ENCODE measurements around the gene RGS3.
"Not testable (repeated sequence)": the region's sequence is repeated elsewhere in the genome, so short reads cannot be mapped to it uniquely, and the experiment has no call there.

RGS3 gene

DNA sequence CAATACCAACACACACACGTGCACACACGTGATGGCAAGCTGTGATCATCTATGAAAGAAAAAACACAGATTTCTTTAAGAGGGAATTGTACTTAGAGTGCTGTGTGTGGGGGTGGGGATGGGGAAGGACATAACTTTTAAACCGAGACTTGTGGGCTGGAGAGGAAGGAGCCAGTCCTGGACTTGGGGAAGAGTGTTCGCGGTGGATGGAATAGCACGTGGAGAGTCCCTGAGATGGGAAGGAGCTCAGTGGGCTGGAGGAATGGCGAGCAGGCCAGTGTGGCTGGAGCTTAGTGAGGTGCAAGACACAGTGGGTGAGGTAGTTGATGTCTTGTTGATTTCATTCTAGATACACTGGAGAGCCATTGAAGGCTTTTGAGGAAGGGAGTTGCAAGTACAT, 78.5 kb downstream of the RGS3 start:
- peaks cover 4% of the 10 kb centered on the region for H3K4me1 ChIP-seq (ENCODE audit: insufficient read depth, low read length)
- no peaks in the 10 kb centered on the region for H3K9me3 ChIP-seq (ENCODE audit: insufficient read depth, low read depth, low read length)
- no peak overlapping the region for H3K9ac ChIP-seq (ENCODE audit: low read depth, low read length)
- H3K4me3 ChIP-seq (ENCODE audit: low read length): no peak overlapping the region
- no peak overlapping the region for H3K27ac ChIP-seq (ENCODE audit: low read depth, low read length)
- H3K36me3 ChIP-seq (ENCODE audit: insufficient read depth, low read length): no peaks in the 10 kb centered on the region
- WGBS: 92% methylated on average over 7 of the region's 7 CpGs
- no peaks in the 10 kb centered on the region for H3K27me3 ChIP-seq (ENCODE audit: insufficient read depth, low read length)

DNA sequence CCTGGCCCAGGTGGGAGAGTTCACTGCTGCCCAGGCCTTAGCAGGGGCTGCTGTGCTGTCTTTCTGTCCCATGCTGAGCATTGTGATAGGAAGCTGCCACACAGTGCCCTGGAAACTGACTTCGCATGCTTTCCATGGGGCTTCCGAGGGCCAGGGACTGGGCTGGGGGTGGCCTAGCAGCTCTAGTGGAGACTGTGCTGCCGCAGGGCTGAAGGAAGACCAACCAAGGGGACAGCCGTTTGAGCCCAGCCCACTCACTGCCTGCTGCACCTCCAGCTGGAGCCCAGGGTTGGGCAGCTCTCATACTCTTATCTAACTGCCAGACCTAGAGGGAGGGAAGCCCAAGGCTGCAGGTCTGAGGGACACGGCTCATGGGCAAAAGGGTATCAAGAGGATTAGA, 79.2 kb downstream of the RGS3 start:
- Histone ChIP-seq H3K9ac (ENCODE audit: low read depth, low read length) (no peak overlapping the region), H3K27ac (ENCODE audit: low read depth, low read length) (no peak overlapping the region), H3K4me3 (ENCODE audit: low read length) (no peak overlapping the region), H3K9me3 (ENCODE audit: insufficient read depth, low read depth, low read length) (no peaks in the 10 kb centered on the region), H3K27me3 (ENCODE audit: insufficient read depth, low read length) (no peaks in the 10 kb centered on the region), H3K4me1 (ENCODE audit: insufficient read depth, low read length) (peaks cover 4% of the 10 kb centered on the region), H3K36me3 (ENCODE audit: insufficient read depth, low read length) (no peaks in the 10 kb centered on the region)
- WGBS: 84% methylated on average over 5 of the region's 5 CpGs

DNA sequence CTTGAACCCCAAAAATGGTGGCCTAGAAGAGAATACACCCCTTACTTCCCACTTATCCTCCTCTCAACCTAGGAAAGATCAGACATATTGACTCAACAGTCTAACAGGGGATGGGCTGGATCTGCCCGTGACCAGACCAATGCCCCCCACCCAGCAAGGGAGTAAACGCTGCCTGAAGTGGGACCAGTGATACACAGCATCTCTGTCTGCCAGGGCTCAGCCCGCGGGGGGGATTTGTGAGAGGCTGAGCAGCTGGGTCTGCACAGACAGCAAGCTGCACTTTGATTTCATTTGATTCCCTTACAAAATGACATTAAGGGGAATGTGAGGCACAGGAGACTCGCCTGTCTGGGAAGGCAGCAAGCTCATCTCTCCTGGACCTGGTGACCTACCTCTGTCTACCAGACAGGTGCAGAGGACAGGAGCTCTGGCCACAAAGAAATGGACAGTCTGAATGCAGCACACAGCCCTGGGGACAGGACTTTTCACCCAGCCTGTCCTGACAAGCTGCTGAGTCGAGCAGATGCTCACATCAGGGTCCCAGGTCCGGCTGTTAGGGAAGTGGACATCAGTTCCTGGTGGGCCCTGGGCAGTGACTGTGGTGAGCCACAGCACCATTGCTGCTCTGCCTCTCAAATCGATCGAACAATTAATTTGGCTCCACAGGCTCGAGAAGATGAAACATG, 79.9 kb downstream of the RGS3 start:
- no peak overlapping the region for H3K27ac ChIP-seq (ENCODE audit: low read depth, low read length)
- no peak overlapping the region for H3K4me3 ChIP-seq (ENCODE audit: low read length)
- peaks cover 11% of the 10 kb centered on the region for H3K4me1 ChIP-seq (ENCODE audit: insufficient read depth, low read length)
- H3K27me3 ChIP-seq (ENCODE audit: insufficient read depth, low read length): no peaks in the 10 kb centered on the region
- no peak overlapping the region for H3K9ac ChIP-seq (ENCODE audit: low read depth, low read length)
- WGBS: 92% methylated on average over 10 of the region's 10 CpGs
- H3K36me3 ChIP-seq (ENCODE audit: insufficient read depth, low read length): no peaks in the 10 kb centered on the region
- H3K9me3 ChIP-seq (ENCODE audit: insufficient read depth, low read depth, low read length): no peaks in the 10 kb centered on the region

GRCh38 chr9:113543982-113544303, 80.4 kb downstream of the RGS3 start:
- Histone ChIP-seq H3K36me3 (ENCODE audit: insufficient read depth, low read length) (no peaks in the 10 kb centered on the region), H3K27ac (ENCODE audit: low read depth, low read length) (no peak overlapping the region), H3K4me3 (ENCODE audit: low read length) (no peak overlapping the region), H3K9me3 (ENCODE audit: insufficient read depth, low read depth, low read length) (no peaks in the 10 kb centered on the region), H3K4me1 (ENCODE audit: insufficient read depth, low read length) (peaks cover 16% of the 10 kb centered on the region), H3K27me3 (ENCODE audit: insufficient read depth, low read length) (no peaks in the 10 kb centered on the region), H3K9ac (ENCODE audit: low read depth, low read length) (no peak overlapping the region)
- WGBS: 80% methylated on average over 3 of the region's 3 CpGs

- peaks cover 19% of the 10 kb centered on the region for H3K4me1 ChIP-seq (ENCODE audit: insufficient read depth, low read length)
- H3K4me3 ChIP-seq (ENCODE audit: low read length): no peak overlapping the region
- H3K9me3 ChIP-seq (ENCODE audit: insufficient read depth, low read depth, low read length): no peaks in the 10 kb centered on the region
- H3K36me3 ChIP-seq (ENCODE audit: insufficient read depth, low read length): no peaks in the 10 kb centered on the region
- no peak overlapping the region for H3K27ac ChIP-seq (ENCODE audit: low read depth, low read length)
- H3K27me3 ChIP-seq (ENCODE audit: insufficient read depth, low read length): no peaks in the 10 kb centered on the region
- 97% methylated on average over 2 of the region's 2 CpGs for WGBS
- H3K9ac ChIP-seq (ENCODE audit: low read depth, low read length): no peak overlapping the region
Observed at GRCh38 chr9:113545068-113545467, 81.5 kb downstream of the RGS3 start.

GRCh38 chr9:113546566-113546965, 83.0 kb downstream of the RGS3 start:
- H3K27me3 ChIP-seq (ENCODE audit: insufficient read depth, low read length): no peaks in the 10 kb centered on the region
- H3K9me3 ChIP-seq (ENCODE audit: insufficient read depth, low read depth, low read length): no peaks in the 10 kb centered on the region
- H3K9ac ChIP-seq (ENCODE audit: low read depth, low read length): no peak overlapping the region
- H3K27ac ChIP-seq (ENCODE audit: low read depth, low read length): no peak overlapping the region
- H3K4me1 ChIP-seq (ENCODE audit: insufficient read depth, low read length): peaks cover 15% of the 10 kb centered on the region
- H3K4me3 ChIP-seq (ENCODE audit: low read length): no peak overlapping the region
- WGBS: 89% methylated on average over 5 of the region's 5 CpGs
- H3K36me3 ChIP-seq (ENCODE audit: insufficient read depth, low read length): no peaks in the 10 kb centered on the region

DNA sequence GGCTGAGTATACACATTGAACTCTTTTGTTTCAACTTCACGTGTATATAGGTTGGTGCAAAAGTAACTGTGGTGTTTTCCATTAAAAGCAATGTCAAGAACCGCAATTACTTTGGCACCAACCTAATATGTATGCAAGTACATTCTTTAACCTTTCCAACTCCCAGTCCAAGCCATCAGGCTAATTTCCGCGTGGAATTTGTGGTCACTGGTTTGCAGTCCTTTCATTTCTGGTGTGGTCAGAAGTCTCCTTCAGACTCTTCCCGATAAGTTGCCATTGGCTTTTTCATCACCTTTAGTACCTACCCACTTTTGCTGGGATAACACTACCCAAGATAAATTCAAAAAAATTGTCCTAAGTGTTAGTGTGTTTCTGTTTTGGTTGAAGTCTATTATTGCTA, 84.0 kb downstream of the RGS3 start:
- no peaks in the 10 kb centered on the region for H3K9me3 ChIP-seq (ENCODE audit: insufficient read depth, low read depth, low read length)
- no peak overlapping the region for H3K9ac ChIP-seq (ENCODE audit: low read depth, low read length)
- H3K27ac ChIP-seq (ENCODE audit: low read depth, low read length): no peak overlapping the region
- 96% methylated on average over 5 of the region's 5 CpGs for WGBS
- H3K27me3 ChIP-seq (ENCODE audit: insufficient read depth, low read length): no peaks in the 10 kb centered on the region
- peaks cover 15% of the 10 kb centered on the region for H3K4me1 ChIP-seq (ENCODE audit: insufficient read depth, low read length)
- H3K4me3 ChIP-seq (ENCODE audit: low read length): no peak overlapping the region
- H3K36me3 ChIP-seq (ENCODE audit: insufficient read depth, low read length): no peaks in the 10 kb centered on the region

DNA sequence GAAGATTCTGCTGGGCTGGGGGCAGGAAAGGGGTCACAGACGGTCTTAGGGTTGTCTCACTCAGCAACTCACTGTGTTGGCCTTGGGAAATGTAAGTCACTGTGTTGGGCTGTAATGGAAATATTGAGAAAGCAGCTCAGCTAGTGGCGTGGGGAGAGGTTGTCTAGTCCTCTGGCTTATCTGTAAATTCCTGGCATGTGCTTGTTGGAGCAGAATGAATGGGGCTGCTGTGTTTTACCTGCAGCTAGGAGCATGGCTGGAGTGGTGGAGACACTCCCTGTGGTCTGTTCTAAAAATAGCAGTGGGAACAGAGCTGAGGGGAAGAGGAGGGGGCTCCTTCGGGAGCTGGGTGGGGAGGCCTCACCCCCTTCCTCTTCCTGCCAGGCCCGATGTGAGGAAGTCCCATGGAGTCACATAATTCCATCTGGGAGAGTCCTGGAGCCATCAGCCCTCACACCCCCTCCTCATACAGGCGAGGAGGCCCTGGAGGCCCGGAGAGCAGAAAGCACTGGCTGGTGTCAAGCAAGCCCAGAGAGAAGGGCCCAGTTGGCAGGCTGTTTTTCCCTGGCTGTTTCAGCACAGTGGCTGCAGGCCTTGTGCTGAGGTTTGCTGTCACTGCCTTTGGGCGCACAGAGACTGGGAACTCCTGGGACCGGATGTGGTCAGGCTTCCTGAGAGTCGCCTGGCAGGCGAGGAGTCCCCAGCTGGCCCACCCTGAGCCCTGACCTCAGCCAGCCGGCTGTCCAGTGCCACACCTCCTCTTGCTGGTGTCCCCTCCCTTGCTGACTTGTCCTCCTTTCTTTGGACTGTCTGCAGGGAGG, 84.9 kb downstream of the RGS3 start:
- Histone ChIP-seq H3K9ac (ENCODE audit: low read depth, low read length) (0 out of 2 replicates have a peak overlapping the region, but pooled peaks have one; percentile 29), H3K36me3 (ENCODE audit: insufficient read depth, low read length) (no peaks in the 10 kb centered on the region), H3K4me3 (ENCODE audit: low read length) (no peak overlapping the region), H3K27me3 (ENCODE audit: insufficient read depth, low read length) (no peaks in the 10 kb centered on the region), H3K27ac (ENCODE audit: low read depth, low read length) (no peak overlapping the region), H3K9me3 (ENCODE audit: insufficient read depth, low read depth, low read length) (no peaks in the 10 kb centered on the region), H3K4me1 (ENCODE audit: insufficient read depth, low read length) (peaks cover 15% of the 10 kb centered on the region)
- 79% methylated on average over 10 of the region's 11 CpGs for WGBS

DNA sequence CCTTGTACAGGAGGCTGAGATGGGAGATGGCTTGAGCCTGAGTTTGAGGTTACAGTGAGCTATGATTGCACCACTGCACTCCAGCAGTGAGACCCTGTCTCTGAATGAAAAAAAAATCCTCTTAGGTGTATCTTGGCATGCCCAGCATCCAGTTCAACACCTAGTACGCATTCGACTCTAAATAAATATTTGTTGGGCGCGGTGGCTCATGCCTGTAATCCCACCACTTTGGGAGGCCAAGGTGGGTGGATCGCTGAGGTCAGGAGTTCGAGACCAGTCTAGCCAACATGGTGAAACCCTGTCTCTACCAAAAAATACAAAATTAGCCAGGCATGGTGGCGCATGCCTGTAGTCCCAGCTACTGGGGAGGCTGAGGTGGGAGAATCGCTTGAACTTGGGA, 86.4 kb downstream of the RGS3 start:
- not testable (repeated sequence) for H3K4me3 ChIP-seq (ENCODE audit: low read length); H3K36me3 ChIP-seq (ENCODE audit: insufficient read depth, low read length); H3K9me3 ChIP-seq (ENCODE audit: insufficient read depth, low read depth, low read length); H3K27ac ChIP-seq (ENCODE audit: low read depth, low read length); H3K27me3 ChIP-seq (ENCODE audit: insufficient read depth, low read length); H3K9ac ChIP-seq (ENCODE audit: low read depth, low read length)
- peaks cover 15% of the 10 kb centered on the region for H3K4me1 ChIP-seq (ENCODE audit: insufficient read depth, low read length)
- 95% methylated on average over 8 of the region's 8 CpGs for WGBS

DNA sequence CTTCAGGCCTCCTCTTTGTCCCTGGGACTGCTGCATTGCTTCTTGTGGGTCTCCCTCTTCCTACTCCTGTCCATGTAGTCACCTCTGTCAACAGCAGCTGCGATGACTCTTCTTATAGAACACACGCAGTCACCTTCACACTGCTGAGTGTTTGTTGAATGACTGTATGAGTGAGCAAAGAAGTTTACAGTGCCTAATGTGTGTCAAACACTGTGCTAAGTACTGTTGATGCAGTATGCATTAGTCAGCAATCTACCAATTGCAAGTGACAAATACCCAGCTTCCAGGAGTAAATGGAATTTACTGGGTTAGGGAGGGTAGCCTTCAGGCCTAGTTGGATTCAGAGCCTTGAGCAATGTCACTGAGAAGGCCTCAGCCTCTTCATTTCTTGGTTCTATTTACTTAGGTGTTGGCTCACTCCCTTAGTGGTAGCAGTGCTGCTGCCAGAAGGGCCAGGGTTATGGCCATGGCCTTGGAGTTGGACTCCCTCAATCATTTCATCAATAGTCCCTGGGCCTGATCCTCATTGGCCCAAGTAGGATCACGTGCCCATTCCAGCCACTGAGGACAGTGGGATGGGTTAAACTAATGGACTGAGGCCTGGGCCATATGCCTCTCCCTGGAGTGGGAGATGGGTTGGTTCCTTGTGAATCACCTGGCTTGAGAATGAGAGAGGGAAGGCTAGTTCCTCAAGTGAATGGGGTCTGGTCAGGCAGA, 93.5 kb downstream of the RGS3 start:
- Histone ChIP-seq H3K4me1 (ENCODE audit: insufficient read depth, low read length) (no peaks in the 10 kb centered on the region), H3K36me3 (ENCODE audit: insufficient read depth, low read length) (no peaks in the 10 kb centered on the region), H3K27me3 (ENCODE audit: insufficient read depth, low read length) (no peaks in the 10 kb centered on the region), H3K4me3 (ENCODE audit: low read length) (no peak overlapping the region), H3K9me3 (ENCODE audit: insufficient read depth, low read depth, low read length) (no peaks in the 10 kb centered on the region), H3K27ac (ENCODE audit: low read depth, low read length) (no peak overlapping the region), H3K9ac (ENCODE audit: low read depth, low read length) (no peak overlapping the region)
- 92% methylated on average over 3 of the region's 3 CpGs for WGBS

All from HUES64 (cell line).